Fibroblast of lung (primary cell): Measurements from ENCODE around the gene ST8SIA4. TPM values are rescaled to one million over a fixed set of nuclear protein-coding genes. Genes with fewer than 3 reads are reported as not detected.

Experiments used
- DNase-seq, 2 donors: peaks; one replicate each; pipeline versions ENCODE4 v3.0.0 to v3.0.0-alpha.2; 2010; ENCODE audit warnings: low read depth in 2 of 2
- H2AFZ ChIP-seq: 2 replicates; pipeline ENCODE4 v1.5.1; 2012; ENCODE audit warnings: low read length, control low read depth, inconsistent platforms
- H3K27ac ChIP-seq: 2 replicates; pipeline ENCODE4 v1.5.1; 2011; ENCODE audit warnings: low read length, control low read depth; ENCODE audit not compliant: insufficient read depth
- H3K27me3 ChIP-seq: 2 replicates; pipeline ENCODE4 v1.5.1; 2011; ENCODE audit warnings: mild to moderate bottlenecking, low read length; ENCODE audit not compliant: control insufficient read depth, insufficient read depth
- H3K36me3 ChIP-seq: 2 replicates; pipeline ENCODE4 v1.5.1; 2011; ENCODE audit warnings: low read length; ENCODE audit not compliant: control insufficient read depth, insufficient read depth
- H3K4me1 ChIP-seq: 2 replicates; pipeline ENCODE4 v1.5.1; 2011; ENCODE audit warnings: low read length; ENCODE audit not compliant: control insufficient read depth, insufficient read depth; ENCODE audit errors: extremely low read depth
- H3K4me2 ChIP-seq: 2 replicates; pipeline ENCODE4 v1.5.1; 2011; ENCODE audit warnings: low read length, control low read depth; ENCODE audit not compliant: insufficient read depth; ENCODE audit errors: extremely low read depth
- H3K4me3 ChIP-seq, 4 experiments: fragments of 200-600 bp in 1 of 4; sonication (generic) in 1 of 4; replicated peaks in 1 of 4; 2 replicates each; pipeline ENCODE4 v1.5.1; 2011 to 2016; ENCODE audit warnings: low read length in 4 of 4, low read depth in 3 of 4, mild to moderate bottlenecking in 3 of 4, control low read depth in 2 of 4, inconsistent platforms in 1 of 4, mixed read lengths in 1 of 4; ENCODE audit not compliant: insufficient read depth in 1 of 4; ENCODE audit errors: control extremely low read depth in 1 of 4
- H3K79me2 ChIP-seq: 2 replicates; pipeline ENCODE4 v1.5.1; 2012; ENCODE audit warnings: mild to moderate bottlenecking, low read length, inconsistent platforms; ENCODE audit not compliant: control insufficient read depth, insufficient read depth
- H3K9ac ChIP-seq: 2 replicates; pipeline ENCODE4 v1.5.1; 2011; ENCODE audit warnings: mild to moderate bottlenecking, low read length, control low read depth; ENCODE audit not compliant: insufficient read depth
- H3K9me3 ChIP-seq: 2 replicates; pipeline ENCODE4 v1.5.1; 2012; ENCODE audit warnings: low read depth, low read length; ENCODE audit not compliant: control insufficient read depth, insufficient read depth
- H4K20me1 ChIP-seq: 2 replicates; pipeline ENCODE4 v1.5.1; 2011; ENCODE audit warnings: low read length; ENCODE audit not compliant: control insufficient read depth, insufficient read depth; ENCODE audit errors: extremely low read depth
- EZH2 ChIP-seq: IDR thresholded peaks from 2 replicates; pipeline ENCODE4 v1.5.1; 2012; ENCODE audit warnings: low read length, control low read depth, mild to moderate bottlenecking; ENCODE audit errors: missing control alignments
- polyA plus RNA-seq, 2 donors: library from polyadenylated mRNA; depleted of rRNA in 1 of 2; stranded (reverse) in 1 of 2; unstranded in 1 of 2; fragments of >200 nt; gene quantifications; 2 replicates each; pipeline ENCODE4 v1.2.1, GENCODE V29; 2011 to 2012; ENCODE audit warnings: missing spikeins in 1 of 2
- total RNA-seq: library from RNA; depleted of rRNA; stranded (reverse); fragments of >200 nt; gene quantifications from 2 replicates; pipeline ENCODE4 v1.2.1, GENCODE V29; 2014
- TF ChIP-seq, protein P1 (sequence below), 2 donors: IDR thresholded peaks in 1 of 2; conservative IDR thresholded peaks in 1 of 2; 1 replicate in 1 of 2; 2 replicates in 1 of 2; pipeline ENCODE4 v1.5.1; 2011 to 2012; ENCODE audit warnings: low read length in 2 of 2, control low read depth in 1 of 2, inconsistent platforms in 1 of 2, low read depth in 1 of 2, mild to moderate bottlenecking in 1 of 2

The ST8SIA4 gene
- total and polyA plus RNA-seq, 2 donors (not counting 1 experiment from before 2014, with no cell fraction given), result 0.02 to 0.33 TPM

DNA sequence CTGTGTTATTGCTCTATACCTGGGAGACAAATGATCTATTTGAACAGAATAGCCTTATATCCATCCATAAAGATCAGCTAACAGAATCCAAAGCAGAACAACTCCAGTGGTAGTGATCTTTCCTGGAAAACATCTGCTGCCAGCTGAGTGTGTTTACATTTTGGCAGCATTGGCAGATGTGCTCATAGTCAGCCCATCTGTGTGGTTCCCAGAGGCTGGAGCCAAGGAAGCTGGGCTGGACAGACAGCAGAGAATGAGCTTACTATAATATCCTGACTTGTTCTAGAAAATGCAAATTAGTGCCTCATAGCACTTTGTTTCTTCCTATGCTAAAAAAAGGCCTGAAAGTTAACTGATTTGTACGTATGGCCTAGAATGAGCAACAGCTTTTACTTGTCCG lies 99.7 kb downstream of the ST8SIA4 start:
- no peaks in the 10 kb centered on the region for H3K36me3 ChIP-seq
- H3K27ac ChIP-seq, result no peak overlapping the region
- H3K9me3 ChIP-seq, result no peaks in the 10 kb centered on the region
- H3K4me1 ChIP-seq, result no peaks in the 10 kb centered on the region
- no peak overlapping the region for H3K9ac ChIP-seq
- no peak overlapping the region for H2AFZ ChIP-seq
- no peak overlapping the region for H3K4me2 ChIP-seq
- peak; percentile 50 to 84 for DNase-seq
- H4K20me1 ChIP-seq, result no peaks in the 10 kb centered on the region
- TF ChIP-seq, protein P1, sequence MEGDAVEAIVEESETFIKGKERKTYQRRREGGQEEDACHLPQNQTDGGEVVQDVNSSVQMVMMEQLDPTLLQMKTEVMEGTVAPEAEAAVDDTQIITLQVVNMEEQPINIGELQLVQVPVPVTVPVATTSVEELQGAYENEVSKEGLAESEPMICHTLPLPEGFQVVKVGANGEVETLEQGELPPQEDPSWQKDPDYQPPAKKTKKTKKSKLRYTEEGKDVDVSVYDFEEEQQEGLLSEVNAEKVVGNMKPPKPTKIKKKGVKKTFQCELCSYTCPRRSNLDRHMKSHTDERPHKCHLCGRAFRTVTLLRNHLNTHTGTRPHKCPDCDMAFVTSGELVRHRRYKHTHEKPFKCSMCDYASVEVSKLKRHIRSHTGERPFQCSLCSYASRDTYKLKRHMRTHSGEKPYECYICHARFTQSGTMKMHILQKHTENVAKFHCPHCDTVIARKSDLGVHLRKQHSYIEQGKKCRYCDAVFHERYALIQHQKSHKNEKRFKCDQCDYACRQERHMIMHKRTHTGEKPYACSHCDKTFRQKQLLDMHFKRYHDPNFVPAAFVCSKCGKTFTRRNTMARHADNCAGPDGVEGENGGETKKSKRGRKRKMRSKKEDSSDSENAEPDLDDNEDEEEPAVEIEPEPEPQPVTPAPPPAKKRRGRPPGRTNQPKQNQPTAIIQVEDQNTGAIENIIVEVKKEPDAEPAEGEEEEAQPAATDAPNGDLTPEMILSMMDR (conservative IDR thresholded peaks at IDR 0.05 in 1 of 2, IDR thresholded peaks at IDR 0.05 in 1 of 2; ENCODE audit: low read depth in 1 of 2, low read length in 2 of 2), result no peak
- TF ChIP-seq EZH2, result no peak
- no peaks in the 10 kb centered on the region for H3K27me3 ChIP-seq
- no peak overlapping the region for H3K4me3 ChIP-seq
- no peaks in the 10 kb centered on the region for H3K79me2 ChIP-seq

DNA sequence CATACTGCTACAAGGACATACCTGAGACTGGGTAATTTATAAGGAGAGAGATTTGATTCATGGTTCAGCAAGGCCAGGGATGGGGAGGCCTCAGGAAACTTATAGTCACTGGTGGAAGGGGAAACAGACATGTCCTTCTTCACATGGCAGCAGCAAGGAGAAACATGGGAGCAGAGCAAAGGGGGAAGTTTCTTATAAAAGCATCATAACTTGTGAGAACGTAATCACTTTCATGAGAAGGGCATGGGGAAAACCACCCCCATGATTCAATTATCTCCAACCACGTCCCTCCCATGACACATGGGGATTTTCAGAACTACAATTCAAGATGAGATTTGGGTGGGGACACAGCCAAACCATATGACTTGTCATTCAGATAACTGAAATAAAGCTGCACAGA lies 100.9 kb downstream of the ST8SIA4 start:
- H3K79me2 ChIP-seq, result no peaks in the 10 kb centered on the region
- no peaks in the 10 kb centered on the region for H3K4me1 ChIP-seq
- no peaks in the 10 kb centered on the region for H3K36me3 ChIP-seq
- no peaks in the 10 kb centered on the region for H3K9me3 ChIP-seq
- H4K20me1 ChIP-seq, result no peaks in the 10 kb centered on the region
- H3K27ac ChIP-seq, result no peak overlapping the region
- no peak overlapping the region for H3K4me3 ChIP-seq
- no peaks in the 10 kb centered on the region for H3K27me3 ChIP-seq
- H2AFZ ChIP-seq, result no peak overlapping the region
- H3K4me2 ChIP-seq, result no peak overlapping the region
- DNase-seq, result no peak
- H3K9ac ChIP-seq, result no peak overlapping the region
- TF ChIP-seq, protein P1 (conservative IDR thresholded peaks at IDR 0.05 in 1 of 2, IDR thresholded peaks at IDR 0.05 in 1 of 2; ENCODE audit: low read depth in 1 of 2, low read length in 2 of 2), result no peak
- TF ChIP-seq EZH2, result no peak

DNA sequence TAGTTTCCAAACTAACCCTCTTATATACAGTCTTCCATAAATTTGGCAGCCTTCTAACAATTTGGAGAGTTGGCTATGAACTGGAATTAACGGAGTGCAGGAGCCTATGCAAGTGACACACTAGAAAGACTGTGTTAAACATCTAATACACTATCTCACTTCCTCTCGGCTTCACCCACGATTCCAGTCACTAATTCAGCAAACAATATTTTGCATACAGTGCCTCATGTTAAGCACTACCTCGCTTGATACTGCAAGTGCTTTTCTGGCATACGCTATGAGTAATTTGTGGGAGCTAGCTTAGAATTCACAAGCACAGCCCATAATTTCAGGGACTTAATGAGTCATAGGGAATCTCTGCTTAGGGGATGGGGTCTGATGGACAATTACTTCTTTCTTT lies 102.5 kb downstream of the ST8SIA4 start:
- H3K27me3 ChIP-seq, result no peaks in the 10 kb centered on the region
- H3K4me1 ChIP-seq, result no peaks in the 10 kb centered on the region
- H4K20me1 ChIP-seq, result no peaks in the 10 kb centered on the region
- no peak overlapping the region for H2AFZ ChIP-seq
- no peak overlapping the region for H3K4me3 ChIP-seq
- H3K4me2 ChIP-seq, result no peak overlapping the region
- no peak for TF ChIP-seq EZH2
- no peak overlapping the region for H3K27ac ChIP-seq
- DNase-seq, result peak in 1 of 2 donors; percentile 15
- H3K9ac ChIP-seq, result no peak overlapping the region
- no peaks in the 10 kb centered on the region for H3K36me3 ChIP-seq
- no peaks in the 10 kb centered on the region for H3K9me3 ChIP-seq
- no peaks in the 10 kb centered on the region for H3K79me2 ChIP-seq
